Activated T-helper 9 cell treated with anti-CD3 and anti-CD28 coated beads, Interleukin-2, amount 50 U/mL, for 16 hours (primary cell): ENCODE results near the gene IKBKE.

Source experiments
- DNase-seq: peaks from one replicate; pipeline ENCODE4 v3.0.0-alpha.2; 2020; ENCODE audit warnings: low read depth

The IKBKE gene

GRCh38 chr1:206455289-206455665 lies 15.0 kb upstream of the IKBKE start:
- no peak for DNase-seq

DNA sequence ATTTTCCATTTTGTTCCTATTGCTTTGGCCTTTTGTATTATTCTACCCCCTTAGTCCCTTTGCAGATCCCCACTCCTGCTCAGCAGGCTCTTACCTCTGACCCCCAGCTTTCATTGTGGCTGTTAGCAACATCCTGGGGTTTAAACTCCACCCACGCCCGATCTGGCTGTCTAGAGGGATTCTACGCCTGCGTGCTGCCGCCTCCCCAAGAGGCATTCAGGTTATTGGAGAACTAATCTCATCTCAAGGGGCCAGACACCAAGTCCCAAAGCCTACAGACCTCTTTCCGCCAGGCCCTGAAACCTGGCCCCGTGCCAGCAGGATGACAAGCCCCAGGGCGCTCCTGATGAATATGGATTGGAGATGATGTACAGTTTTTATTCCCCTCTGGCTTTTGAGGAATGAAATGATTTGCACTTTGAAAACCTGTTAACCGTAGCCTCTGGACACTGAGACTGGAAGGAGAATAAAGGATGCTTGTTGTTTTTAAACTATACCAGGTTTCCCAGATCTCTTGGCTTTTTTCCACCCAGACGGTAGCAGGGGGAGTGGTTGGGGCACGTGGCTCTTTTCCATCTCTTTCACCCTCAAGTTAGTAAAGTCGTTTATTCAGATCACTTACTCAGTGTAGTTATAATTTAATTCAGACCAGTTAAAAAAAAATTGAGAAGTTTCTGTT lies 14.5 kb upstream of the IKBKE start:
- no peak for DNase-seq

DNA sequence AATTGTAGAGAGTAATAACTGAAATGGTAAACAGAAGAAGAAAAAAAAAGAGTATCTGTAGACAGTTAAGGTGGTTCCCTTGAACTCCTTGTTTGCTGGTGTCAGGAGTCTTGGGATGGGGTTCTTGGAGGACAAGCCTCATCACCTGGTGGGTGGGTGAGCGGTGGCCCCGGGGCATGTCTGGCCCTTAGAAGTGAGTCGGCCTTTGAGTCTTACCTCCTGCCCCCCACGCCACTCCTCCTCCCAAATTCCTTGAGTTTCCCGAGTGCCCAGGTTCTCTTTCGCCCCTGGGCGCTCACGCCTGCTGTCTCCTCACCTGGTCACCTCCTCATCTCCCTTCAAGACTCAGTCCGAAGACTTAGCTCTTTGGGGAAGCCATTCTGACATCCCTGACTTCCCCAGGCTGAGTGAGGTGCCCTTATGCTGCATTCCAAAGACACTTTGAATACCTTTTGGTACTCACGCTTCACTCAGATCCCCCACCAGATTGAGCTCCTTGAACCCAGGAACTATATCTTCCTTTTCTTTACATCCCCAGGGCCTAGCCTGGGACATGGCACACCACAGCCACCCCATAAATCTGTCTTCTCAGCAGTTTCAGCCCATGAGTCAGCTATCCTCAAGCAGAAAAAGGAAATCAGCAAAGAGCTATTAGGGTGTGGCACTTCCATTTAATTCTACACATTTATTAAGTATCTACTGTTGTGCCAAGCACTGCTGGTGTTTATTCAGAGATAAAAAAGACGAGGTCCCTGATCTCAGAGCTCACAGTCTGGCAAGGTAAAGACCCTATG lies 13.5 kb upstream of the IKBKE start:
- no peak for DNase-seq

GRCh38 chr1:206457408-206458120 lies 12.7 kb upstream of the IKBKE start:
- DNase-seq = no peak

DNA sequence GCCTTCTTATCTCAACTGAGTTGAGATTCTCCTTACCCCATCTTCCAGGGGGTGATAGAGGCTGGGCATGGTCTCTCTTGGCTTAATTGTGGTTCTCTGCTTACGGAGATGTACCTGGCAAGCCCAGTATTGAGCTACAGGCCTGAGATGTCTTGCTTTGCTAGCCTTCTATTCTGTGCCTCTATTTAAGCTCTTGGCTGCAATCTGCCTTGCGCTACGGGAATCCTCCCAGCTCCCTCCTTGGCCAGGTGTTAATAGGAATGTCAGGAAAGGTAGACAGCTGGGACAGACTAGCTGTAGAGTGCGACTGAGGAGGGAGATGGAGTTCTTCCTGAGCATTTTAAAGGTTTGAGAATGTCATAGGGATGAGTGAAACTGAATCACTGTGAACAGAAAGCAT lies 10.6 kb upstream of the IKBKE start:
- no peak for DNase-seq

DNA sequence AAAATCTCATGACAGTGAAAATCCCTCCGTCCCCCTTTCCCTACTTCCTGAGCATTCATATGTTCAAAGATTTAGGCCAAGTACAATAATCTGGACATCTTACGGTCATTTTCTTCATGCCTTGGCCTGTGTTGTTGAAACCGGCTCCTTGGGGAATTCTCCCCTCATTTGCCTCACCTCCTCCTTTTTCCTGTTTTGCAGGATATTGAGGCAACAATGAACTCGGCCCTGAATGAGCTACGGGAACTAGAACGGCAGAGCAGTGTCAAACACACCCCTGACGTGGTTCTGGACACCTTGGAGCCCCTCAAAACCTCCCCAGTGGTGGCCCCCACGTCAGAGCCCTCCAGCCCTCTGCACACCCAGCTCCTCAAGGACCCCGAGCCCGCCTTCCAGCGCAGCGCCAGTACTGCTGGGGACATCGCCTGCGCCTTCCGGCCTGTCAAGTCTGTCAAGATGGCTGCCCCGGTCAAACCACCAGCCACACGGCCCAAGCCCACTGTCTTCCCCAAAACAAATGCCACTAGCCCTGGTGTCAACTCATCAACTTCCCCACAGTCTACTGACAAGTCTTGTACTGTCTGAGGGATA lies 9.3 kb upstream of the IKBKE start:
- no peak for DNase-seq

DNA sequence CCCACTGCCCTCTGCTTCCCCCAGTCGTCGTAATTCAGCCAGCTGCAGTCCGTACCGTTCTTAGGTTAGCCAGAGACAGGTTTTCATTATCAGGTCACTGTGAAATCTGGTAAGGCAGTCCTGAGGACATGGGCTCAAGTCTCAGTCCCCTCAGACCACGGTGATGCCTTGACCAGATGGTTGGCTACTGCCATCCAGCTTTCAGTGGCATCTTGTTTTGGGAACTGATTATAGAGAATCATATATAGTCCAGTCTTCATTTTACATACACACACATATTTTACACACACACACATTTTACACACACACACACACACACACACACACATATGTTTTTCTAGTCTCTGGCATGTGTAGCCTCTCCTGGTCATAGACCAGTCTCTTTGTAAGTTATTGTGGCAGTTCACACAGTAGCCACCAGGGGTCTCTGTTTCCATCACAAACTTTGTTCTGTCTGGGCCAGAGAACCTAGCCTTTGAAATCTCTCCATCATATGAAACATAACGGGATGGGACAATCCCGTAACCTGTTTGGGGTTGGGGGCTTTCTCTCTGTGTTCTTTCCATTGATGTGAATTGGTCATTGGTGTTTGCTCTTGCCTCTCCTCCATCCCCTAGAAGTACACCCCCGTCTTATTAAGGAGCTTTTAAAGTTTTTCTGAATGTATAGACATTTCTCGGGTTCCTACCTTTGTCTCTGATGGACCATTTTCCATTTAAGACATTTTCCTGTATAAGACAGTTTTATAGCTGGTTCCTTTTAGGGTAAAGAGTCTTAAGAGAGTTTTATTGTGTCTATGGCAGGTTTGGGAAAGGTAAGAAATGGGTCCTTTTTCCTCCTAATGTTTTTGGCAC lies 8.4 kb upstream of the IKBKE start:
- DNase-seq = peak; percentile 54

DNA sequence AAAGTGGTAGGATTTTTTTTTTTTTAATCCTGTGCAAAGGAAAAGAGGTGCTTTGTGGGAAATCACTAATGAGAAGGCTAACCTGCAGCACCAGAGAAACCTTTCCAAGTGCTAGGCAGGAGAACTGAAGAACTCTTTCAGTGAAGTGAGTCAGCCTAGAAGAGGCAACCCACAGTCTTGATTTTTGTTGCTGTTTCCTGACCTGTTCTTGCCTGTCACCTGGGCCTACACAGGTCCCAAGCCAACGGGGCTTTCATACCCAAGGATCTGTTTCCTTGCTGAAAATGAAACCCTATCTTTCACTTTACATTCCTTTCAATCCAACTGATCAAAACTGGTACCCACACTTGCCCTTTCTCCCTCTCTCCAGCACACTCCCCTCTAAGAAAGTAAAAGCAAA lies 7.1 kb upstream of the IKBKE start:
- no peak for DNase-seq

DNA sequence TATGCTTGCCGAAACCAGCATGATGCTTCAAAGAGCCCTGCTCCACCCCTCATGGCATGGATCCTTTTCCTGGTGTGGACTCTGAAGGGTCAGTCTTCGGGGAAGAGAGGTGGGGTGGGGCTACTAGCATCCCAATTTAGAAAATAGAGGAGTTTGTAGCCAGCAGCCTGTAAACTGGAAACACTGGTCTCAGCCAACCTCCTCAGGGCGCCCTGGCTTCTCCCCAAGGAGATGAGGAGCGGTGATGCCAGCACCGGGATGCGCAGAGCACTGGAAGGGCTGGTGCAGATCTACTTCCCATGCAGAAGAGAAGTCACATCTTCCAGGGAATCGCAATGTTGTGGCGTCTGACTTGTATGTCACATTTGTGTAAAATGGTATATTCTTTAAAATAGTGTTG lies 6.4 kb upstream of the IKBKE start:
- no peak for DNase-seq

DNA sequence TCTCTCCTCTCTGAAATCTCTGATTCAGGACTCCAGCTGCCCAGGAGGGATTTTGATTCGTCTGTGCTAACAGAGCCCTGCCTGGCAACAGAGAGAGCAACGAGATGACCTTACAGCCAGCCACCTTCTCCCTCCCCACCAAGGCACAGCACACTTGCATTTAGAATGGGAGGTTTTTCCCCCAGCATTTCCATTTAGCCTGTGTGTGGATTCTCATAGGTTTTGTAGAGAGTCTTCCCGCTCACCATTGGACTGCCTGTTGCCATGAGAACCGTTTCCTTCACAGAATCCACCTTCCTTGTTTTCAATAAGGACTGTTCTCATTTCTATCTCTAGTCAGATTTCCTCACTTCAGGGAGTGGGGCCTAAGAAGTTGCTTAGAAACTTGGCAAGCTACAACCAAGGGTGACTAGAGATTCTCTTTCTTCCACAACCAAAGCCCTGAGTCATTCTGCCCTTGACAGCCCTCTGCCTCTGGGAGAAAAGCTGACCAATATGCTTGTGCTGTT lies 5.8 kb upstream of the IKBKE start:
- DNase-seq = no peak

- DNase-seq = no peak
Measured at GRCh38 chr1:206465951-206466350, 4.3 kb upstream of the IKBKE start.

DNA sequence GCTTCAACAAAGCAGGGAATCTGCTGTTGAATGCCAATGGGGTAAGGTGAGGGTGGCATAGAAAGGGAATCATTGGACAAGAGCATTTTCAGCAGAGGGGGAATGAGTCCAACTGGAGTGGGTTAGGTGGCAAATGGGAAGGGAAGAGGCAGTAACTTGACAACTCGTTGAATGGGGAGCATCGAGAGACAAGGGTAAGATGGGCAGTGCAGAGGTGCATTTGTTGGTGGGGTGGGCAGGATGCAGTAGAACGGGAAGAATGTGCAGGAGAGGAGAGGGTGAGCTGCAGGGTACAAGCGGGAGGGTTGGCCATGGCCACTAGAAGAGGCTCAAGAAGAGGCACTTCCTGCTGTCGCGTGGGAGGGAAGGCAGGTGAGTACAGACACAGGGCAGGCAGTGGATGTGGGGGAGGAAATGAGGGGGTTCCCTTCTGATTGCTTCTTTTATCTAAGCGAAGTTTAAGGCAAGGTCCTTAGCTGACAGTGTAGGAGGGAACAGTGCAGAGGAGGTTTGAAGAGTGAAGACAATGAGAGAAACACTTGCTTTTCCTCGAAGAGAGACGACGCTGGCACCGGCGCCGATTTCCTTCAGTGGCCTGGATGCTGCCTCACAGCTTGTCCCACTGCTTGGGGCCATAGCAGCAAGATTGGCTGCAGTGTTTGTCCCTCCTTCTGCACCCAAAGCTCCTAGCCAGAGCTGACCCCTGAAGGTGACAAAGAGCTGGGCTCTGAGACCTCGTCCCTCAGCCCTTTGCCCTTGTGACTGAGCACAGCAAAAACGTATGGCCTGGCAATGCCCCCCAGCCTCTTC lies 3.2 kb upstream of the IKBKE start:
- DNase-seq = no peak

DNA sequence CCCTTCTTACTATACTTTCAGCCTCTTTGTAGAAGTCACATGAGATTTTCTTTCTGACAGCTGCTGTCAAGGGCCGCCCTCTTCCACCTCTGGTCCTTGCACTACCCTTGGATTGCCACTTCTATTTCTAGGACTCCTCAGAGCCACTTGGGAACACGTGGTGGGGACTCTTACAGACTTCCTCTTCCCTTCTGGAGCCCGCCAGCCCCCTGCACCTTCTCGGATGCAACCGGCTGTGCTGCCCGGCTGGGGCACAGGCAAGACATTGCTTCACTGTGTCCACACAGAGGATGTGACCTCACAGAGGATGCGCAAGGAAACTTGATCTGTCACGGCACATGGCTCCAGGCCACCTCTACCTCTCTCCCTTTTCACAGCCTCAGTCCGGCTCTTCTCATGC lies 2.4 kb upstream of the IKBKE start:
- no peak for DNase-seq

GRCh38 chr1:206468571-206468970 lies 1.7 kb upstream of the IKBKE start:
- DNase-seq = no peak

DNA sequence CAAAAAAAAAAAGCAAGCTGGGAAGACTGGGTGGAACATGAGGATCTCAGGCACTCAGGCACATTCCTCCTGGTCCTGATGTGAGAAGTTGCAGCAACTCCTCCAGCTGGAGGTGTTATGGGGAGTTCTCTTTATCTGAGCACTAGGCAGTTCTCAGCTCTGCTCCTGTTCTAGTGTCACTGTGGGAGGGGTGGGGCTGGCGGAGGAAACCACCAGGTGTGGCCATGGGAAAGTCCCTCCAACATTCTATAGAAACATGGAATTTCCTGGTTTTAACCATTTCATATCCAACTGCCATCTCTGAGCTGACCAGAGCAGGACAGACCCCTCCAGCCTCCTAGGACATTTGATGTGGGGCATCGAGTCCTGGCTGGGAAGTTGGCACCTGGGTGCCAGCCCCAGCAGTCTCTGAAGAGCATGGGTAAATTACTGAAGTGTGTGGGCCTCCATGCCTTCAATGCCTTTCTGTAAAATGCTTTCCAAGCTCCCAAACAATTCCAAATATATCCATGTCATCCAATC lies 804 bp upstream of the IKBKE start:
- peak; percentile 37 for DNase-seq

- peak; percentile 12 for DNase-seq
Measured at GRCh38 chr1:206470692-206471414, 577 bp downstream of the IKBKE start.

- no peak for DNase-seq
Measured at GRCh38 chr1:206471415-206471801, 1.1 kb downstream of the IKBKE start.

DNA sequence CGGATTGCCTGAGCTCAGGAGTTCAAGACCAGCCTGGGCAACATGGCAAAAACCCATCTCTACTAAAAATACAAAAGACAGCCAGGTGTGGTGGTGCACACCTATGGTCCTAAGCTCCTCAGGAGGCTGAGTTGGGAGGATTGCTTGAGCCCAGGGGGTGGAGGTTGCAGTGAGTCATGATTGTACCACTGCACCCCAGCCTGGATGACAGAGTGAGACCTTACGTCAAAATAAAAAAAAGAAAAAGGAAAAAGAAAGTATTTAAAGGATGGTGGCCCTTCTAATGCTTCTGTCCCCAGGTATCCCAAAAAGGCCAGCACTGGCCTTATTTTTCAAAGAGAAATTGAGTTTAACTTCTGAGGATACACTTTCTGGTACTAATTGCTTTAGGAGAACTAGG lies 1.7 kb downstream of the IKBKE start:
- peak; percentile 13 for DNase-seq

GRCh38 chr1:206472454-206472853 lies 2.2 kb downstream of the IKBKE start:
- no peak for DNase-seq

DNA sequence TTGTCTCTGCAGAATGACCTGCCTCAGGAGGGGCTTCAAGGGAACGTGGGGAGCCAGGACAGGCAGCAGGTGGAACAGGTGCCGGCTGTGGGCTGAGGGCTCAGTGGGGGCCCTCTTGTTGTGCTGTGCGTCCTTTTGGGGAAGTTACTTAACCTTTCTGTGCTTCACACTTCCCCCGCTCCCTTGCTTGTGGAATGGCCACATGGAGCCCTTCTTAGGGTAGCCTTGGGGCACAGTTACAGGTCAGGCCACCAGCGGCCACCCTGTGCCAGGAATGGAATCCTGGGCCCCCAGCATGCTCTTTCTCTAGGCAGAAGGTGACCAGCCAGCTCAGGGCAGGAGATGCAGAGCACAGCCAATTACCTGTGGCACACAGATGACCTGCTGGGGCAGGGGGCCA lies 2.6 kb downstream of the IKBKE start:
- no peak for DNase-seq
